Osteocyte (in vitro differentiated cells): ENCODE results near the gene DIAPH1. TPM values are rescaled to one million over a fixed set of nuclear protein-coding genes. Genes with fewer than 3 reads are reported as not detected.

Experiments used
- DNase-seq: peaks from one replicate; pipeline ENCODE4 v3.0.0; 2021; ENCODE audit warnings: mixed read lengths; ENCODE audit not compliant: unreplicated experiment; ENCODE audit errors: extremely low spot score
- H3K27ac Mint-ChIP-seq: one replicate; pipeline ENCODE4 v1.8.0; 2021; ENCODE audit warnings: mild to moderate bottlenecking, mixed read lengths; ENCODE audit not compliant: unreplicated experiment
- H3K27me3 Mint-ChIP-seq: one replicate; pipeline ENCODE4 v1.8.0; 2021; ENCODE audit warnings: mixed read lengths; ENCODE audit not compliant: unreplicated experiment
- H3K36me3 Mint-ChIP-seq: one replicate; pipeline ENCODE4 v1.8.0; 2021; ENCODE audit warnings: mixed read lengths; ENCODE audit not compliant: unreplicated experiment
- H3K4me1 Mint-ChIP-seq: one replicate; pipeline ENCODE4 v1.8.0; 2021; ENCODE audit warnings: mixed read lengths; ENCODE audit not compliant: unreplicated experiment
- H3K4me3 Mint-ChIP-seq: one replicate; pipeline ENCODE4 v1.8.0; 2021; ENCODE audit warnings: mild to moderate bottlenecking, moderate library complexity, mixed read lengths; ENCODE audit not compliant: unreplicated experiment
- H3K9me3 Mint-ChIP-seq: one replicate; pipeline ENCODE4 v1.8.0; 2021; ENCODE audit warnings: mixed read lengths; ENCODE audit not compliant: unreplicated experiment
- total RNA-seq: library from RNA; stranded (reverse); gene quantifications from 2 replicates; pipeline ENCODE4 v1.2.1, GENCODE V29; 2021
- TF ChIP-seq, protein P1 (sequence below): fragments of 200-600 bp; sonication (generic); IDR thresholded peaks from 2 replicates; pipeline ENCODE4 v1.5.0; 2021; ENCODE audit warnings: antibody characterized with exemption, mild to moderate bottlenecking, moderate library complexity

DIAPH1 gene
- total RNA-seq, 1 donor from 2014 or later, result 50.9 TPM

DNA sequence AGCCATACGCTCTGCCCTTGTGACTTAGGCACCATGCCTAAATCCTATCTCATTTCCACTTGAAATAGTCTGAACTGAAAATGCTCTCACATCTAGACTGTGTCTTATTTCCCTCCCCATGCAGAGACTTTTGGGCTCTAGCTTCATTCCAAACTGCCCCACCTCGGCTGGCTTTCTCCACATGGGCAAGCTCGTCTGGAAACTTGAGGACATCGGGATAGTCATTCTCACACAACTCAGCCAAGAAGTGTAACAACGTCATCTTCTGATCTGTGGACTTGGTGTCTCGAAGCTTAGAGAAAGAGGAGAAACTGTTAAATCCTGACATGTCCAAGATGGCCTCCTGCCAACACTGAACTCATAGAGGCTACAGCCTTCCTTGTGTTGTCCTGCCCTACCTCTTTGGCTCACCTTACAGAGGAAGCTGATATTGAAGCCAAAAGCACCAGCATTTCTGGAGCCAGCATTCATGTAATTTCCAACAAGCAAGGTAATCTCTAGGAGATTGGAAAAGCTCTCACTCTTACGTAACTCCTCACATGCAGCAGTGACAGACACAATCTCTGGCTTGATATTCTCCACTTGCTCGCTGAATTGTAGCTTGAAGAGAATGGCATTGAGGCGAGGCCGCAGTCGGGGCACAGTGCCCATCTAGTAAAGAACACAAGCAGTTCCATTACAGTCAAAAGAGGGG lies 90.4 kb downstream of the DIAPH1 start:
- H3K27ac Mint-ChIP-seq, result peak overlapping the region; percentile 53
- peaks cover 34% of the 10 kb centered on the region for H3K4me1 Mint-ChIP-seq
- TF ChIP-seq, protein P1, sequence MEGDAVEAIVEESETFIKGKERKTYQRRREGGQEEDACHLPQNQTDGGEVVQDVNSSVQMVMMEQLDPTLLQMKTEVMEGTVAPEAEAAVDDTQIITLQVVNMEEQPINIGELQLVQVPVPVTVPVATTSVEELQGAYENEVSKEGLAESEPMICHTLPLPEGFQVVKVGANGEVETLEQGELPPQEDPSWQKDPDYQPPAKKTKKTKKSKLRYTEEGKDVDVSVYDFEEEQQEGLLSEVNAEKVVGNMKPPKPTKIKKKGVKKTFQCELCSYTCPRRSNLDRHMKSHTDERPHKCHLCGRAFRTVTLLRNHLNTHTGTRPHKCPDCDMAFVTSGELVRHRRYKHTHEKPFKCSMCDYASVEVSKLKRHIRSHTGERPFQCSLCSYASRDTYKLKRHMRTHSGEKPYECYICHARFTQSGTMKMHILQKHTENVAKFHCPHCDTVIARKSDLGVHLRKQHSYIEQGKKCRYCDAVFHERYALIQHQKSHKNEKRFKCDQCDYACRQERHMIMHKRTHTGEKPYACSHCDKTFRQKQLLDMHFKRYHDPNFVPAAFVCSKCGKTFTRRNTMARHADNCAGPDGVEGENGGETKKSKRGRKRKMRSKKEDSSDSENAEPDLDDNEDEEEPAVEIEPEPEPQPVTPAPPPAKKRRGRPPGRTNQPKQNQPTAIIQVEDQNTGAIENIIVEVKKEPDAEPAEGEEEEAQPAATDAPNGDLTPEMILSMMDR, result no peak

DNA sequence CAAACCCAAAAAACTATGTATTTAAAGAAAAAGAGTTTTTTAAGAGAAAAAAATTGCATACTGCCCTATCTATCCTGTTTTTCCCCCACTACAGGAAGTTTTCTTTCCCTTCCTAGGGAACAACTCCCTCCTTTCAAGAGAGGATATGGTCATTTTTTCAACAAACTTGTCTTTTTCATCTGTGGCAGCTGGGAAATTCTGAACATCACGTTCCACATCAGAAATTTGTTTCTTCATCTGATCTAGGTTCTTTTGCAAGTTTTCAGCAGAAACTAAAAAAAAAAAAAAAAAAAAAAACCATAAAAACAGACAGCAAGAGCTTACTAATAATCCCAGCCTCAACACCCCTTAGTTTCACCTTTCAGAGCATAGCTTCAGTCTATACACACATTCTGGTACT lies 91.4 kb downstream of the DIAPH1 start:
- TF ChIP-seq, protein P1, result no peak
- Mint-ChIP-seq H3K4me1 (peaks cover 44% of the 10 kb centered on the region), H3K36me3 (peaks cover 14% of the 10 kb centered on the region), H3K27me3 (no peaks in the 10 kb centered on the region), H3K4me3 (no peak overlapping the region), H3K9me3 (no peaks in the 10 kb centered on the region), H3K27ac (peak overlapping the region; percentile 42)
- no peak for DNase-seq

More for the DNA sequence above, 90.4 kb downstream of the DIAPH1 start:
- Mint-ChIP-seq H3K9me3 (no peaks in the 10 kb centered on the region), H3K4me3 (no peak overlapping the region), H3K36me3 (peaks cover 14% of the 10 kb centered on the region), H3K27me3 (no peaks in the 10 kb centered on the region)
- peak; percentile 69 for DNase-seq

DNA sequence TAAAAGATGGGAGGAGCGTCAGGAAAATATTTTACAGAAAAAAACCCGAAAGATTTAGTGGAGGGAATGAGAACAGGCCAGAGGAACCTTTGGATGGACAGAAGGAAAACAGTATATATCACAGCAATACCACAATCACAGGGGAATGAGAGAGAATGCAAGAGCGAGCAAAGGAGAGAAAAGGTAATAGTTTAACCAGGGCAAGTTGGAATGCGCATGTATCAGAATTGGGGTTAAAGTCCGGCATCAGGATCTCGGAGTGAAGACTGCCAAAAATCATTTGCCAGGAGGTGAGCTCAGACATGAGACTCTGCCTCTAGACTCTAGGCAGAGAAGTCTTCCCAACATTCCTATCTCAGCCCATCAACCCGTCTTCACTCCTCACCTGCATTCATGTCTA lies 93.1 kb downstream of the DIAPH1 start:
- H3K36me3 Mint-ChIP-seq, result peaks cover 14% of the 10 kb centered on the region
- no peaks in the 10 kb centered on the region for H3K9me3 Mint-ChIP-seq
- peak; percentile 13 for DNase-seq
- TF ChIP-seq, protein P1, result no peak
- peak overlapping the region; percentile 97 for H3K27ac Mint-ChIP-seq
- peaks cover 61% of the 10 kb centered on the region for H3K4me1 Mint-ChIP-seq
- H3K27me3 Mint-ChIP-seq, result no peaks in the 10 kb centered on the region
- peak overlapping the region; percentile 65 for H3K4me3 Mint-ChIP-seq

DNA sequence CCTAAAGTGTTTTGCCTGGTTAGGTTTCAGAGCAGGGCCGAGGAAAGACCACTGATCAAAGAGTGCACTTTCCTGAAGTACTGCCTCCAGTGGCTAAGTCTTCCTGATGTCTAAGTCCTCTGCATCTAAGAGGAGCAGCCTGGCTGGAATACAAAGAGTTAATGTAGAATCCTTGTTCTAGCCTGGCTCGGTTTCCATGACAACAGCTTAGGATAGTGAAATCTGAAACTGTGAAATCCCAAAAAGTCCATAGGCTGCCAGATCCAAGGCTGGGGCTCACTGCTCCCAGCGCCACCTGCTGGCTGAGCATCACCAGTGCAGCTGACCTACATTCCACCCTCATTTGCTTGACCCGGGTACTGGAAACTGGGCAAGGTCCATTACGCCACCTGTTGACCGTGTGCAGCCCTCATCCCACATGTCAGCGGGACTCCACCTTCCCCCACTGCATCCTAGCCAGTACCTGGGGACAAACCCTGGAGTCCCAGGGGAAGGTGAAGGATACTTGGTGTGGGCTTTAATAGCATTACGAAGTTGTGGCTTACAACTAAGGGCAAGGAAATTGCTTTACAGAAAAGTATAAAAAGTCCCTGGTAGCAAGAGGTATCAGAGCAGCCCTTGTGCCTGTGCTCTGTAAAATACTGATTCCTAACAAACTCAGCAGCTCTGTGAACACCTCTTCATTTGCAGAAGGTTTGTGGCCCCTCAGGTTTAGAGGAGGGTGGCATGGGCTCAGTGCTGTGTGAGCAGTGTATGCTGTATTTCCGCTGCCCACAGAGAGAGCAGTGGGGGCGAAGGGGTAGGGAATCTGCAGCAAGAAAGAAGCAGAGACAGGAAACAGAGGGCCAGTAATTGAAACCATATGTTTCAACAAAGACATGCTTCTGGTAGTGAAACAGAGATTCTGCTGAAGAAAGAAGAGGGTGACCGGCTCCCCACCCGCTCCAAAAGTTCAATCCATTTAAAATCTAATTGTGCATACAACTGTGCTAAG lies 93.9 kb downstream of the DIAPH1 start:
- Mint-ChIP-seq H3K4me1 (peaks cover 69% of the 10 kb centered on the region), H3K36me3 (peaks cover 14% of the 10 kb centered on the region), H3K9me3 (no peaks in the 10 kb centered on the region), H3K27ac (peak overlapping the region; percentile 97), H3K4me3 (peak overlapping the region; percentile 65), H3K27me3 (no peaks in the 10 kb centered on the region)
- TF ChIP-seq, protein P1, result peak; percentile 100
- DNase-seq, result peak; percentile 96

DNA sequence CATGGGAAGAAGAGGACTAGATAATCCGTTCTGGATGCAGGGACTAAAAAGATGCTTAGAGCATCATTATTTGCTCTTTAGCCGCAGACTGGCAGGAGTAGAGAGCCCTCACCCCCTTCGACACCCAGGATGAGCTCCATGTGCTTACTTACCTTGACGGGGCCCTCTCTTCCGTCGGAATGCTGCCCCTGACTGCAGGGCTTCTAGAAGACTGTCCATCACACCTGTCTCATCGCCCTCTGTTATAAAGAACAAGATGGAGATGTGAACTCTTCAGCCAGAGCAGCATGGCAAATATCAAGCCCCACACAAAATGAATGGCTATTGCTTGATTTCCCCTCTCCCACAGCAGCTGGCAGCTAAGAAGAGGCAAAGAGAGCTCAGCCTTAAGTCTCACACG lies 94.8 kb downstream of the DIAPH1 start:
- Mint-ChIP-seq H3K4me1 (peaks cover 77% of the 10 kb centered on the region), H3K4me3 (no peak overlapping the region), H3K27ac (peak overlapping the region; percentile 97), H3K9me3 (no peaks in the 10 kb centered on the region), H3K36me3 (peaks cover 19% of the 10 kb centered on the region), H3K27me3 (no peaks in the 10 kb centered on the region)
- peak; percentile 60 for DNase-seq
- TF ChIP-seq, protein P1, result no peak
